H1 (cell line): Measurements from ENCODE around the gene KIF21A.

Source experiments
- BACH1 ChIP-seq: IDR thresholded peaks from 2 replicates; pipeline ENCODE4 v1.6.1; 2012; ENCODE audit warnings: low read length, improper control_type of control experiment
- CREB1 ChIP-seq: IDR thresholded peaks from 2 replicates; pipeline ENCODE4 v1.6.1; 2012; ENCODE audit warnings: inconsistent platforms
- CTCF ChIP-seq, 3 experiments: IDR thresholded peaks; 1 replicate in 2 of 3; 2 replicates in 1 of 3; pipeline versions ENCODE4 v1.5.1 to v1.6.1; 2011; ENCODE audit warnings: low read length in 3 of 3, mild to moderate bottlenecking in 3 of 3, inconsistent platforms in 2 of 3, low read depth in 1 of 3, moderate library complexity in 1 of 3; ENCODE audit not compliant: insufficient read depth in 1 of 3; ENCODE audit errors: control extremely low read depth in 1 of 3
- EZH2 ChIP-seq: fragments of 200-600 bp; sonication (generic); IDR thresholded peaks from 2 replicates; pipeline ENCODE4 v1.7.1; 2012; ENCODE audit warnings: low read depth, mild to moderate bottlenecking, moderate library complexity, low read length, inconsistent platforms; ENCODE audit not compliant: severe bottlenecking
- GABPA ChIP-seq: IDR thresholded peaks from 2 replicates; pipeline ENCODE4 v1.6.1; 2011; ENCODE audit warnings: mild to moderate bottlenecking, low read length, moderate library complexity, borderline replicate concordance; ENCODE audit not compliant: insufficient read depth
- POLR2AphosphoS5 ChIP-seq: IDR thresholded peaks from 2 replicates; pipeline ENCODE4 v1.6.1; 2011; ENCODE audit warnings: low read depth, low read length

GRCh38 chr12:39395866-39396265 is 47.1 kb downstream of the KIF21A start:
- no peak for TF ChIP-seq EZH2
- TF ChIP-seq CREB1, result no peak
- TF ChIP-seq BACH1, result no peak
- TF ChIP-seq GABPA, result no peak
- TF ChIP-seq CTCF (IDR thresholded peaks at IDR 0.05; ENCODE audit: control extremely low read depth in 1 of 3, insufficient read depth in 1 of 3, low read depth in 1 of 3, low read length in 3 of 3), result no peak
- TF ChIP-seq POLR2AphosphoS5, result no peak
